Body of pancreas (tissue), 4 donors: ENCODE measurements around the gene TANC1. TPM values are rescaled to one million over a fixed set of nuclear protein-coding genes. Genes with fewer than 3 reads are reported as not detected.

Experiments
- ATAC-seq: fragments of 150-250 bp; one replicate; pipeline ENCODE4 v1.9.1; 2016
- DNase-seq, 4 donors: peaks; one replicate each; pipeline ENCODE4 v3.0.0-alpha.2; 2019
- H3K27ac ChIP-seq, 4 donors: fragments of 200-600 bp; sonication (generic); 1 replicate in 3 of 4; 2 replicates in 1 of 4; pipeline versions ENCODE4 v1.5.1 to v1.6.1; 2016 to 2019; ENCODE audit warnings: mild to moderate bottlenecking in 1 of 4, mixed read lengths in 1 of 4, moderate library complexity in 1 of 4
- H3K27me3 ChIP-seq, 2 donors: fragments of 200-600 bp; sonication (generic); one replicate each; pipeline ENCODE4 v1.6.0; 2016; ENCODE audit warnings: mild to moderate bottlenecking in 1 of 2
- H3K36me3 ChIP-seq, 2 donors: fragments of 200-600 bp; sonication (generic); replicated peaks in 1 of 2; 2 replicates each; pipeline ENCODE4 v1.5.1; 2016; ENCODE audit warnings: low read depth in 2 of 2; ENCODE audit not compliant: insufficient read depth in 1 of 2
- H3K4me1 ChIP-seq: fragments of 200-600 bp; sonication (generic); one replicate; pipeline ENCODE4 v1.6.0; 2016
- H3K4me3 ChIP-seq, 2 donors: fragments of 200-600 bp; sonication (generic); 1 replicate in 1 of 2; 2 replicates in 1 of 2; pipeline ENCODE4 v1.5.1; 2016 to 2019
- H3K9me3 ChIP-seq, 3 donors: fragments of 200-600 bp; sonication (generic); 1 replicate in 2 of 3; 2 replicates in 1 of 3; pipeline ENCODE4 v1.5.1; 2016
- POLR2A ChIP-seq, 3 donors: fragments of 450-650 bp; IDR thresholded peaks; one replicate each; pipeline ENCODE4 v1.6.1; 2016; ENCODE audit warnings: antibody characterized with exemption in 3 of 3, mild to moderate bottlenecking in 2 of 3
- WGBS, 2 donors: methylation state at CpG; one replicate each; pipeline ENCODE4 v1.1.5; 2017; 5-methylcytosine and 5-hydroxymethylcytosine counted together
- intact Hi-C: fragments of 100-400 bp; cut with DNase I; formaldehyde crosslinking; loops from one replicate; pipeline ENCODE4 v1.15.1; 2023
- total RNA-seq, 2 donors: library from RNA; depleted of rRNA; stranded (reverse); fragments of >200 nt; gene quantifications; one replicate each; pipeline ENCODE4 v1.1.0, GENCODE V29; 2016
- TF ChIP-seq, protein P1 (sequence below), 7 experiments: fragments of 450-650 bp in 4 of 7; fragments of 200-600 bp in 3 of 7; sonication (generic) in 3 of 7; IDR thresholded peaks; one replicate each; pipeline ENCODE4 v1.5.1; 2016 to 2019; ENCODE audit warnings: antibody characterized with exemption in 7 of 7

TANC1 gene
- total RNA-seq, 2 donors from 2014 or later, result 23.1 to 23.3 TPM

DNA sequence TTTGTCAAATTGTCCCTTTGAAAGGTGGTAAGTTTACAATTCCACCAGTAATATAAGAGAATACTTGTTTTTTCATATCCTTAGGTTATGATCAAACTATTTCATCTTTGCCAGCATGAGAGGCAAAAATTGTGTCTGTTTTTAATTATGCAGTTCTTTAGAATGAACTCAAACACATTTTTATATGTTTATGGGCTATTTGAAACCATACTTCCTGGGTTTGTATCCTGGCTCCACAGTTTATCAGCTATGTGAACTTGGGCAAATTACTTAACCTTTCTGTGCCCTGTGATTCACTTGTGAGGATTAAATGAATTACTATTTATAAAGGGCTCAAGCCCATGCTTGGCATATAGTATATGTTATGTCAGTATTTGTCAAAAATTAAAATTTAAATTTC is 109.4 kb downstream of the TANC1 start:
- no peaks in the 10 kb centered on the region for H3K36me3 ChIP-seq
- no peak for DNase-seq
- H3K4me1 ChIP-seq, result no peaks in the 10 kb centered on the region
- H3K4me3 ChIP-seq, result no peak overlapping the region
- H3K9me3 ChIP-seq, result no peaks in the 10 kb centered on the region
- H3K27me3 ChIP-seq, result no peaks in the 10 kb centered on the region
- intact Hi-C loops, result no loop called here
- TF ChIP-seq POLR2A (IDR thresholded peaks at IDR 0.05), result no peak
- TF ChIP-seq, protein P1, sequence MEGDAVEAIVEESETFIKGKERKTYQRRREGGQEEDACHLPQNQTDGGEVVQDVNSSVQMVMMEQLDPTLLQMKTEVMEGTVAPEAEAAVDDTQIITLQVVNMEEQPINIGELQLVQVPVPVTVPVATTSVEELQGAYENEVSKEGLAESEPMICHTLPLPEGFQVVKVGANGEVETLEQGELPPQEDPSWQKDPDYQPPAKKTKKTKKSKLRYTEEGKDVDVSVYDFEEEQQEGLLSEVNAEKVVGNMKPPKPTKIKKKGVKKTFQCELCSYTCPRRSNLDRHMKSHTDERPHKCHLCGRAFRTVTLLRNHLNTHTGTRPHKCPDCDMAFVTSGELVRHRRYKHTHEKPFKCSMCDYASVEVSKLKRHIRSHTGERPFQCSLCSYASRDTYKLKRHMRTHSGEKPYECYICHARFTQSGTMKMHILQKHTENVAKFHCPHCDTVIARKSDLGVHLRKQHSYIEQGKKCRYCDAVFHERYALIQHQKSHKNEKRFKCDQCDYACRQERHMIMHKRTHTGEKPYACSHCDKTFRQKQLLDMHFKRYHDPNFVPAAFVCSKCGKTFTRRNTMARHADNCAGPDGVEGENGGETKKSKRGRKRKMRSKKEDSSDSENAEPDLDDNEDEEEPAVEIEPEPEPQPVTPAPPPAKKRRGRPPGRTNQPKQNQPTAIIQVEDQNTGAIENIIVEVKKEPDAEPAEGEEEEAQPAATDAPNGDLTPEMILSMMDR (IDR thresholded peaks at IDR 0.05), result no peak
- no peak for ATAC-seq
- H3K27ac ChIP-seq, result no peak overlapping the region

DNA sequence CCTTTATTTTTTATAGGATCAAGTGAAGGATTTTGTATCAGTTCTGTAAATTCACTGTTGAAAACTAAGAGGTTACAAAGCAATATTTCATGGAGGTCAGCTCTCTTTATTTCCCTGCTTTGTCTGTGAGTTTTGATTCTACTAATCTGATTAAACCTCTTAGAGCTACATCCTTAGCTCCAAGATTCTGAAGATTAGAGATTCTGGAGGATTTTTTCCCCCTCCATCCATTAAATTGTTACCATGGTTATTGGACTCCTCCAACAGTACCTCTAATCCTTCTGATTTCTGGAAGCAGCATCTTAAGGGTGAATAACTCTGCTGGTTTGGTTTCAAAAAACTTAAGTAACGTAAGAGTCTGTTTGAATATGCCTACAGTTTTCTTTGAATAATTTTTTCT is 110.0 kb downstream of the TANC1 start:
- intact Hi-C loops, result no loop called here
- H3K9me3 ChIP-seq, result no peaks in the 10 kb centered on the region
- H3K27me3 ChIP-seq, result no peaks in the 10 kb centered on the region
- no peak for TF ChIP-seq POLR2A (IDR thresholded peaks at IDR 0.05)
- TF ChIP-seq, protein P1 (IDR thresholded peaks at IDR 0.05), result no peak
- no peak overlapping the region for H3K27ac ChIP-seq
- 87 to 89% methylated on average over 1 of the region's 1 CpG for WGBS, 2 donors
- DNase-seq, result no peak
- H3K4me1 ChIP-seq, result no peaks in the 10 kb centered on the region
- H3K36me3 ChIP-seq, result no peaks in the 10 kb centered on the region
- no peak overlapping the region for H3K4me3 ChIP-seq
- ATAC-seq, result no peak

DNA sequence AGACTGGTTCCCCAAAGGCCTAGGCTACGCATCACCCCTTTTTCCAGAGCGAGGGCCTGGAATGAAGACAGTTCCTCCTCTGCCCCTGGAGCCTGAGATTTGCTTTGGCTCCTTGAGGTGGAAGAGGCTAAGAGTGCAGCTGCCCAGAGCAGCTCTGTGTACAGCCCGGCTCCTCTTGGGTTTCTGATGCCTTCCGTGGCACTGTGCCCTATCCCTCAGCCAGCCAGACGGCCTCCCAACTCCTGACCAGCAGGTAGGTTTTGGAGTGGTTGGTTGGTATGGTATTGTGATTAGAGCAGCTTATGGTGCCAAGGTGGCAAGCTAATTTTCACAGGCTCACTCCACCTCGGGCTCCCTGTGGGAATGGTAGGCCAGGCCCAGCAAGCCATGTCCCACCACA is 112.2 kb downstream of the TANC1 start:
- WGBS, 2 donors, result 90 to 96% methylated on average over 2 to 6 of the region's 6 CpGs
- Histone ChIP-seq H3K9me3 (no peaks in the 10 kb centered on the region), H3K4me1 (peaks cover 19% of the 10 kb centered on the region), H3K4me3 (no peak overlapping the region), H3K36me3 (no peaks in the 10 kb centered on the region), H3K27ac (no peak overlapping the region), H3K27me3 (no peaks in the 10 kb centered on the region)
- TF ChIP-seq, protein P1 (IDR thresholded peaks at IDR 0.05), result no peak
- no peak for TF ChIP-seq POLR2A (IDR thresholded peaks at IDR 0.05)
- intact Hi-C loops, result no loop called here
- ATAC-seq, result no peak
- no peak for DNase-seq

DNA sequence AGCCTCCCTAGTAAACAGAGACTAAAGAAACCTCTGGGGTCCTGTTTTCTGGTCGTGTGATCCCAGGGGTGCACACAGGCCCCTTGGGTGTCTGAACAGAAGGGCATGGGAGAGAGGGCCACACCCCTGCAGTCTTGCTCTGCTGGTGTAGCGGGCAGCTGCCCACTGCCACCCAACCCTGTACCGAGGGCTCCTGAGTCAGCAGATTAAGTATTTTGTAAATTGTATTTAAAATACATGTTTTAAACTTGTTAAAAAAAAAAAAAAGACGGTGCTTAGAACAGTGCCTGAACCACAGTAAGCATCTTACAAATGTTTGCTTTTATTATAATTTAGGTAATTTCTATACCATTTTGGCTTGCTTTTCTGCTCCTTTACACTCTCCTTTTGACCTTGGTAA is 113.7 kb downstream of the TANC1 start:
- no peak overlapping the region for H3K27ac ChIP-seq
- intact Hi-C loops, result no loop called here
- ATAC-seq (no peak), DNase-seq (no peak)
- no peak overlapping the region for H3K4me3 ChIP-seq
- no peak for TF ChIP-seq POLR2A (IDR thresholded peaks at IDR 0.05)
- TF ChIP-seq, protein P1 (IDR thresholded peaks at IDR 0.05), result no peak
- H3K36me3 ChIP-seq, result no peaks in the 10 kb centered on the region
- WGBS, 2 donors, result 86 to 93% methylated on average over 4 of the region's 4 CpGs
- H3K27me3 ChIP-seq, result no peaks in the 10 kb centered on the region
- no peaks in the 10 kb centered on the region for H3K9me3 ChIP-seq
- peaks cover 20% of the 10 kb centered on the region for H3K4me1 ChIP-seq
